OCI-LY7 (cell line): Measurements from ENCODE around the gene RNU5D-1.

Source experiments
- CTCF ChIP-seq: fragments of 200-600 bp; sonication (generic); conservative IDR thresholded peaks from 2 replicates; pipeline ENCODE4 v1.5.1; 2014; ENCODE audit warnings: mild to moderate bottlenecking, antibody characterized with exemption, low read length, moderate library complexity, mixed read lengths
- EZH2phosphoT487 ChIP-seq: fragments of 200-600 bp; sonication (generic); IDR thresholded peaks from 2 replicates; pipeline ENCODE4 v1.6.1; 2018; ENCODE audit warnings: low read depth, borderline replicate concordance, mild to moderate bottlenecking, mixed run types, antibody characterized with exemption, low read length, moderate library complexity, mixed read lengths

GRCh38 chr1:44700573-44700972 is 30.4 kb downstream of the RNU5D-1 start:
- TF ChIP-seq CTCF, result no peak
- no peak for TF ChIP-seq EZH2phosphoT487
